Calu3 (cell line): ENCODE data around the gene ANKRD16. TPM values are rescaled to one million over a fixed set of nuclear protein-coding genes. Genes with fewer than 3 reads are reported as not detected.

ENCODE experiments used
- BruUV-seq: library from RNA; stranded (reverse); fragments of 400-500 nt; replicated peaks from 2 replicates; lab custom pipeline; 2021; lab: Mats Ljungman, UMichigan
- CTCF ChIA-PET: fragments of 300-600 bp; sonication (Branson Sonifier 250); formaldehyde crosslinking; loops from one replicate; lab custom pipeline; 2022; ENCODE audit warnings: antibody characterized with exemption; lab: Charles Lee
- DNase-seq: peaks from one replicate; pipeline ENCODE4 v3.0.0; 2022
- H3K27ac Mint-ChIP-seq: one replicate; pipeline ENCODE4 v1.8.0; 2022; ENCODE audit warnings: mixed read lengths; ENCODE audit not compliant: unreplicated experiment
- H3K27me3 Mint-ChIP-seq: one replicate; pipeline ENCODE4 v1.8.0; 2022; ENCODE audit warnings: mixed read lengths; ENCODE audit not compliant: unreplicated experiment
- H3K36me3 Mint-ChIP-seq: one replicate; pipeline ENCODE4 v1.8.0; 2022; ENCODE audit warnings: mild to moderate bottlenecking, moderate library complexity, mixed read lengths; ENCODE audit not compliant: insufficient read depth, unreplicated experiment
- H3K4me1 Mint-ChIP-seq: one replicate; pipeline ENCODE4 v1.8.0; 2022; ENCODE audit warnings: mild to moderate bottlenecking, low read depth, mixed read lengths; ENCODE audit not compliant: unreplicated experiment
- H3K4me3 Mint-ChIP-seq: one replicate; pipeline ENCODE4 v1.8.0; 2022; ENCODE audit warnings: mild to moderate bottlenecking, low read depth, moderate library complexity, mixed read lengths; ENCODE audit not compliant: unreplicated experiment
- H3K9me3 Mint-ChIP-seq: one replicate; pipeline ENCODE4 v1.8.0; 2022; ENCODE audit warnings: low read depth, mixed read lengths; ENCODE audit not compliant: unreplicated experiment
- CTCF ChIP-seq: fragments of 200-600 bp; IDR thresholded peaks from one replicate; pipeline ENCODE4 v1.8.0; 2022; ENCODE audit warnings: antibody characterized with exemption; ENCODE audit not compliant: unreplicated experiment
- intact Hi-C: fragments of 100-400 bp; cut with micrococcal nuclease; formaldehyde crosslinking; loops from one replicate; pipeline ENCODE4 v1.10.0; 2022; ENCODE audit not compliant: unreplicated experiment
- total RNA-seq: library from RNA; stranded (reverse); gene quantifications from 2 replicates; pipeline ENCODE4 v1.2.3, GENCODE V29; 2022

Gene ANKRD16
- total RNA-seq, 1 experiment from 2014 or later, result 8.7 TPM

- H3K36me3 Mint-ChIP-seq, result peaks cover 32% of the 10 kb centered on the region
- no peaks in the 10 kb centered on the region for H3K9me3 Mint-ChIP-seq
- H3K27me3 Mint-ChIP-seq, result no peaks in the 10 kb centered on the region
- TF ChIP-seq CTCF, result no peak
- peak; percentile 11 for DNase-seq
- H3K27ac Mint-ChIP-seq, result peak overlapping the region; percentile 97
- CTCF ChIA-PET, result interaction anchor here (0.6 kb wide), 1 partner anchor 44 kb away, joined by 4 read pairs; no protein-coding TSS in a partner anchor
- intact Hi-C loops, result loop anchor here (5.0 kb wide), 2 partner anchors 58 to 163 kb away; partner anchors contain the start of gene IL15RA
- peak overlapping the region; percentile 86 for H3K4me3 Mint-ChIP-seq
- H3K4me1 Mint-ChIP-seq, result peaks cover 13% of the 10 kb centered on the region
- BruUV-seq, result no TSS peak
Measured at GRCh38 chr10:5814110-5815107, 75.3 kb downstream of the ANKRD16 start.

GRCh38 chr10:5813341-5814109, 76.2 kb downstream of the ANKRD16 start, which contains the start of gene GDI2:
Gene GDI2 (minus strand): TSS chr10:5813434. CDS start chr10:5813258, 176 bp downstream.
- no peak for TF ChIP-seq CTCF
- H3K4me3 Mint-ChIP-seq, result peak within 1 kb of the TSS; percentile 86
- H3K27me3 Mint-ChIP-seq, result no peaks in the 10 kb centered on the region
- peaks cover 41% of the 10 kb centered on the region for H3K36me3 Mint-ChIP-seq
- CTCF ChIA-PET, result interaction anchor here (0.7 kb wide), 1 partner anchor 60 kb away, joined by 3 read pairs; no protein-coding TSS in a partner anchor
- peak; percentile 97 for DNase-seq
- intact Hi-C loops, result loop anchor here (5.0 kb wide), 2 partner anchors 59 to 164 kb away; partner anchors contain the start of gene IL15RA
- peaks cover 18% of the 10 kb centered on the region for H3K4me1 Mint-ChIP-seq
- H3K27ac Mint-ChIP-seq, result peak within 1 kb of the TSS; percentile 97
- BruUV-seq, result TSS peak; percentile 86
- H3K9me3 Mint-ChIP-seq, result no peaks in the 10 kb centered on the region

- intact Hi-C loops, result loop anchor here (5.0 kb wide), 2 partner anchors 59 to 164 kb away; partner anchors contain the start of gene IL15RA
- Mint-ChIP-seq H3K27me3 (no peaks in the 10 kb centered on the region), H3K4me3 (peak overlapping the region; percentile 86), H3K36me3 (peaks cover 46% of the 10 kb centered on the region), H3K4me1 (peaks cover 18% of the 10 kb centered on the region), H3K27ac (peak overlapping the region; percentile 97), H3K9me3 (no peaks in the 10 kb centered on the region)
- DNase-seq, result no peak
- CTCF ChIA-PET, result interaction anchor here (0.7 kb wide), 1 partner anchor 60 kb away, joined by 3 read pairs; no protein-coding TSS in a partner anchor
- BruUV-seq, result no TSS peak
- TF ChIP-seq CTCF, result no peak
Measured at GRCh38 chr10:5813091-5813340, 76.7 kb downstream of the ANKRD16 start.
